DLD1 (cell line): ENCODE measurements around the gene FAXDC2.
"Not testable (repeated sequence)": the region's sequence is repeated elsewhere in the genome, so short reads cannot be mapped to it uniquely, and the experiment has no call there.

Source experiments
- in situ Hi-C: cut with HindIII; loops from 2 replicates; pipeline ENCODE4 v1.10.0; 2017; ENCODE audit warnings: low sequenced_read_pairs

FAXDC2 gene

GRCh38 chr5:154863291-154864080, 13.1 kb upstream of the FAXDC2 start:
- in situ Hi-C loops: no loop called here

GRCh38 chr5:154862766-154863165, 12.4 kb upstream of the FAXDC2 start:
- in situ Hi-C loops: no loop called here

DNA sequence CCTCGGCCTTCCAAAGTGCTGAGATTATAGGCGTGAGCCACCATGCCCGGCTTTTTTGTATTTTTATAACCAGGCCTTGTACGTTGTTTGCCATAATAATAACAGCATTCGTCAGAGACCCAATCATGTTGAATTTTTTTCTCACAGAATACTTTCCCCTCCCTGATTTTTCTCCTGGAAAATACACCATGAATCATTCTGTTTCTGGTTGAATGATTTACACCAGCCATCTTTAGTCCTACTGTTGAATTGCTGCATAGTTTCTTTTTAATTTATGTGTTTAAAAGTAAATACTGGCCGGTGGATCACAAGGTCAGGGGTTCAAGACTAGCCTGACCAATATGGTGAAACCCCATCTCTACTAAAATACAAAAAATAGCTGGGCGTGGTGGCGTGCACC, 11.5 kb upstream of the FAXDC2 start:
- in situ Hi-C loops: no loop called here

DNA sequence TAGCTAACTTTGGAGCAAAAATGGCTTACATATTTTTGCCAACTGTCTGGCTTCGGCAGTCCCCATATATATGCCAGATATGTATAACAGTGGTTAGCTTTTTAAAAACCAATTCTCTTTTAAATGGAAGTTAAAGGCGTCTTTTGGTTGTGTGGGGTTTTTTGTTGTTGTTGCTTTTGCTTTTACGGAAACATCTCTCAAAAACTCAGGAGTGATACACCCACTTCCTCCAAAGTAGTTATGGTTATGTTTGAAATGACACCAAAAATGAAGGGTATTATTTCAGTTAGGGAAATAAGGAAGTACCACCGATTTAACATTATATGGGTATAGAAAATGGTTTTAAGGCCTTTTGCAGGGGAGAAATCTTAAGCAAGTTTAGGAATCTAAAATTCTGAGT, 10.4 kb upstream of the FAXDC2 start:
- in situ Hi-C loops: no loop called here

- in situ Hi-C loops: no loop called here
Observed at GRCh38 chr5:154860123-154860522, 9.7 kb upstream of the FAXDC2 start.

- in situ Hi-C loops: no loop called here
Observed at GRCh38 chr5:154858972-154859871, 8.8 kb upstream of the FAXDC2 start.

GRCh38 chr5:154858297-154858971, 8.0 kb upstream of the FAXDC2 start, which contains the start of gene CNOT8:
Gene CNOT8, plus strand, starts transcription at chr5:154858627. Its CDS starts 4,652 bp downstream, at chr5:154863279.
- in situ Hi-C loops: no loop called here

GRCh38 chr5:154857530-154858296, 7.3 kb upstream of the FAXDC2 start:
- in situ Hi-C loops: no loop called here

DNA sequence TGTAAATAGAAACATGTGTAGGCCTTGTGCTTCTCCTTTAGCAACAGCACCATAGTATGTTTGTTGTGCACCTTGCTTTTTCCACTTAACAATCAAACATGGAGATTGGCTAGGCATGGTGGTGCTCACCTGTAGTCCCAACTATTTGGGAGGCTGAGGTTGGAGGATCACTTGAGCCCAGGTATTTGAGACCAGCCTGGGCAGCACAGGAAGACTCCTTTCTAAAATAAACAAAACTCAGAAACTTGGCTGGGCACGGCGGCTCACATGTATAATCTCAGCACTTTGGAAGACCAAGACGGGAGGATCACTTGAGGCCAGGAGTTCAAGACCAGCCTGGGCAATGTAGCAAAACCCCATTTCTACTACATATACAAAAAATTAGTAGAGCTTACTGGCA, 948 bp upstream of the FAXDC2 start:
- in situ Hi-C loops: no loop called here

DNA sequence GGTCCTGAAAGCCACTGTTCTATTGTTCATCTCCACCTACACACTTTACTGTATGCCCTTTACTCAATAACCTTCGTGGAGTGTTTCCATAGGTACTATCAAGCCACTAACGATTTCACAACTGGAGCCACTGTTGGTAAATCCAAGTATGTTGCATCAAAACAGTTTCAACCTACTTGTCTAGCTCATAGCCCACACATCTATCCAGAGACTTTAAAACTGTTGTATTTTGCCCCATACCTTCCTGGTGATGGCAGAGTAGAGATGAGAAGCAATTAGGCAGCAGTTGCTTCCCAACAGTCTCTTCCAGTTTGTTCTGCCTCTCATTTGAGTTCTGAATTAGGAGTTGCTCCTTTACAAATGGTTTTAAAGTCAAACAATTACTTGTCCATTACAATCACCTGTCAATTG, 607 bp downstream of the FAXDC2 start:
- in situ Hi-C loops: no loop called here

GRCh38 chr5:154849264-154849785, 1.1 kb downstream of the FAXDC2 start:
- in situ Hi-C loops: no loop called here

DNA sequence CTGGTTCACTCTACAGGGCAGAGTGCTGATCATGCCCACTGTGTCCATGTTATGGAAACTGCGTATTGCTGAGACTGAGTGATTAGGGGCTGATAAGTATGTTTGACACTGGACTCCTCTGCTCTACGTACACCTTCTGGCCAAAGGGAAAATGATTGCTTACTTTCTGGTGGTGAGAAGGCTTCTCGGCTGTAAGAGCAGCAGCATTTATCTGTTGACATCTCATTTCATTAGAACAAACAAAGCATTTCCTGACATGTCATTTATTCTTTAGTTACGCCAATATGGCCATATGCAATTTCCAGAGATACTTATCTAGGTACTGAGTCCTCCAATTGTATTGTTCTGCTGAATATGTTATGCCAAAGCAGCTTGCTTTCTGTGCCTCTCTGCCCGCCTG, 5.6 kb downstream of the FAXDC2 start:
- in situ Hi-C loops: no loop called here

DNA sequence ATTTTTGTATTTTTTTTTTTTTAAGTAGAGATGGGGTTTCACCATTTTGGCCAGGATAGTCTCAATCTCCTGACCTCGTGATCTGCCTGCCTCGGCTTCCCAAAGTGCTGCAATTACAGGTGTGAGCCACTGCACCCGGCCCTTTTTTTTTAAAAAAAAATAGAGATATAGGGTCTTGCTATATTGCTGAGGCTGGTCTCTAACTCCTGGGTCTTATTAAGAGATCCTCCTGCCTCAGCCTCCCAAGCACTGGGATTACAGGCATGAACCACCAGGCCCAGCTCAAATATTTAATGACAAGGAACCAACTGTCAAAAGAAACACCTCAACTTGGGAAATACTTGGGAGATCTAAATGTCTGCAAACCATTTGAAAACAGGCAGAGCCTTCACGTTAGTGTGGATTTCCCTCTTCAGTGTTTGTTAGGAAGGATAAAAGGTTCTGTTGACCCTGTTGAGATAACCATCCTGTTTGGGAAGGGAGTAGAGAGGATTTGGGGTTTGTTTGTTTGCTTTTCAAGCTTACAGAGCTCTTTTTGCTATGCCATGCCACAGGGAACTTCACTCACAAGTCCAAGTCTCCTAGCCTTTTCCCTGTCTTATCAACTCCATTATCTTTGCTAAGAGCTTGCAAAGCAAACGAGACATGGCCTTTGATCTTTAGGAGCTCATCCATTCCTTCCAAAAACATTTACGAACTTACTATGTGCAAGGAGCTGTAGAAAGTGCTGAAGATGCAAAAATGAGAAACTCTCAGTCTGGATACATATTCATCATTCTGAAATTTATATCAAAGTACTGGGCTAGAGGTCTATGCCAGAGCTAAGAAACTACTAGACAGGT, 7.5 kb downstream of the FAXDC2 start:
- in situ Hi-C loops: no loop called here

- in situ Hi-C loops: no loop called here
Observed at GRCh38 chr5:154841273-154841661, 9.1 kb downstream of the FAXDC2 start.

GRCh38 chr5:154840435-154841272, 9.7 kb downstream of the FAXDC2 start:
- in situ Hi-C loops: no loop called here

DNA sequence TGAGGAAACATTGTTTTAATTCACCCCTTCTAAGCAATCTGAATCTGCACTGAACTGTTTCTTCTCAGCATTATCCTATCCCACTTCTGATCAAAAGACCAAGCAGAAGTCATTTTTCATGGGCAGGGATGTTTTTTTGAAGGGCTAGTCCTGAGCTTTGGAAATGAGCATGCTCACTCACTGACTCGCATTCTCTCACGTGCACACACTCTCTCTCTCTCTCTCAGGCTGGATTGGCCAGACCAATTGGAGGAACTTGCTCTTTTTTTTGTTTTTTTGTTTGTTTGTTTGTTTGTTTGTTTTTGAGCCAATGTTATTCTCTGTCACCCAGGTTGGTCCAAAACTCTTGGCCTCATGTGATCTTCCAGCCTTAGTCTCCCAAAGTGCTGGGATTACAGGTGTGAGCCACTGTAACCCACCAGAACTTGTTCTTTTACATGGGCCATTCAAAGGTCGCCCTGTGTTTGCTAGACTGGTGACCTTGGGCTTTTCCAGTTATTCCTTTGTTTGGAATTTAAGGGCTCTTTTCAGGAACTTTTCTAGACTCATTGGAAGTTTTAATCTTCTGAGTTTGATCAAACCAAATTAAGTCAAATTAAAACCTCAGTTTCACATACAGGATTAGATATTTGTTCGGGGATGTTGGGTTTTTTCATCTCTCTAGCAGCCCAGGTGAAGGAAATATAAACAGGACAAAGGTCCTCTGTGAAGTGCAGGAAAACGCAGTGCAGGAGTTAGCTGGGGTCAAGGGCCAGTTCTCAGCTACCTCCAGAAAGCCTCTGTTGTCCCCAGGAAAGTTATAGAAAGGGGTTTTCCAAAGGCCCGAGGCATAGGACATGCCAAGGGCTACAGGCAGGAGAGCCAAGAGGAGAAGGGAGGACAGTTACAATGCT, 13.1 kb downstream of the FAXDC2 start:
- in situ Hi-C loops: no loop called here

GRCh38 chr5:154836225-154836624, 14.2 kb downstream of the FAXDC2 start:
- in situ Hi-C loops: no loop called here

GRCh38 chr5:154835701-154836052, 14.7 kb downstream of the FAXDC2 start:
- in situ Hi-C loops: not testable (repeated sequence)
